CD4-positive, alpha-beta T cell (primary cell): ENCODE results near the gene GLIPR2. TPM values are rescaled to one million over a fixed set of nuclear protein-coding genes. Genes with fewer than 3 reads are reported as not detected.

Source experiments
- ATAC-seq: fragments of 200-7000 bp; cut with Tn5 transposase; one replicate; pipeline ENCODE4 v1.10.0; 2022; ENCODE audit warnings: mild to moderate bottlenecking; ENCODE audit not compliant: poor library complexity
- CTCF ChIA-PET: fragments of 350-600 bp; sonication (Branson Sonifier 250); formaldehyde crosslinking; loops from one replicate; lab custom pipeline; 2021; ENCODE audit warnings: antibody characterized with exemption, inconsistent platforms; lab: Charles Lee
- POLR2A ChIA-PET: fragments of 350-600 bp; sonication (Branson Sonifier 250); formaldehyde crosslinking; loops from one replicate; lab custom pipeline; 2021; ENCODE audit warnings: antibody characterized with exemption, inconsistent platforms; lab: Charles Lee
- DNase-seq, 14 experiments: peaks; one replicate each; pipeline ENCODE4 v3.0.0-alpha.2; 2013 to 2020; ENCODE audit warnings: mixed read lengths in 2 of 14
- H3K27ac ChIP-seq, 2 donors: one replicate each; pipeline versions ENCODE4 v1.5.1 to v1.7.0; 2013; ENCODE audit warnings: low read length in 2 of 2, low read depth in 1 of 2, mild to moderate bottlenecking in 1 of 2
- H3K27me3 ChIP-seq, 2 experiments: 1 replicate in 1 of 2; 2 replicates in 1 of 2; pipeline versions ENCODE4 v1.6.1 to v1.7.0; 2013; ENCODE audit warnings: low read length in 2 of 2, control low read depth in 1 of 2, mild to moderate bottlenecking in 1 of 2, moderate library complexity in 1 of 2; ENCODE audit not compliant: insufficient read depth in 2 of 2, control insufficient read depth in 1 of 2
- H3K36me3 ChIP-seq: one replicate; pipeline ENCODE4 v1.6.1; 2013; ENCODE audit warnings: low read length, control low read depth; ENCODE audit not compliant: insufficient read depth
- H3K4me1 ChIP-seq: one replicate; pipeline ENCODE4 v1.6.1; 2013; ENCODE audit warnings: low read length, control low read depth; ENCODE audit not compliant: insufficient read depth
- H3K4me3 ChIP-seq: one replicate; pipeline ENCODE4 v1.5.1; 2013; ENCODE audit warnings: mild to moderate bottlenecking, low read length, moderate library complexity
- H3K9me3 ChIP-seq, 2 experiments: 1 replicate in 1 of 2; 2 replicates in 1 of 2; pipeline versions ENCODE4 v1.6.1 to v1.7.0; 2013; ENCODE audit warnings: low read length in 2 of 2, mild to moderate bottlenecking in 2 of 2, control low read depth in 1 of 2, moderate library complexity in 1 of 2; ENCODE audit not compliant: control insufficient read depth in 1 of 2, insufficient read depth in 1 of 2
- H3K27ac Mint-ChIP-seq: one replicate; pipeline ENCODE4 v1.8.0; 2020; ENCODE audit warnings: mixed read lengths
- H3K27me3 Mint-ChIP-seq: one replicate; pipeline ENCODE4 v1.8.0; 2021; ENCODE audit warnings: mixed read lengths
- H3K36me3 Mint-ChIP-seq: one replicate; pipeline ENCODE4 v1.8.0; 2021; ENCODE audit warnings: low read depth, mixed read lengths
- H3K4me1 Mint-ChIP-seq: one replicate; pipeline ENCODE4 v1.8.0; 2021; ENCODE audit warnings: low read depth, mixed read lengths
- H3K4me3 Mint-ChIP-seq: one replicate; pipeline ENCODE4 v1.8.0; 2020; ENCODE audit warnings: mild to moderate bottlenecking, mixed read lengths
- H3K9me3 Mint-ChIP-seq: one replicate; pipeline ENCODE4 v1.8.0; 2020; ENCODE audit warnings: mixed read lengths
- intact Hi-C, 2 experiments: fragments of 100-400 bp; cut with DNase I in 1 of 2; cut with micrococcal nuclease in 1 of 2; formaldehyde crosslinking; loops; one replicate each; pipeline versions ENCODE4 v1.15.1 to v1.9.0; 2023 to 2025; cut with DNase I, micrococcal nuclease
- total RNA-seq, 174 experiments: library from RNA in 2 of 174; stranded (reverse) in 2 of 174; gene quantifications; one replicate each; pipeline ENCODE4 v1.2.3 and lab custom pipeline; 2021 to 2026
- TF ChIP-seq, protein P1 (sequence below): fragments of 200-600 bp; IDR thresholded peaks from one replicate; pipeline ENCODE4 v1.8.0; 2022; ENCODE audit warnings: antibody characterized with exemption, mild to moderate bottlenecking

The GLIPR2 gene
- total RNA-seq, 2 experiments from 2014 or later: 13.6 to 13.7 TPM

DNA sequence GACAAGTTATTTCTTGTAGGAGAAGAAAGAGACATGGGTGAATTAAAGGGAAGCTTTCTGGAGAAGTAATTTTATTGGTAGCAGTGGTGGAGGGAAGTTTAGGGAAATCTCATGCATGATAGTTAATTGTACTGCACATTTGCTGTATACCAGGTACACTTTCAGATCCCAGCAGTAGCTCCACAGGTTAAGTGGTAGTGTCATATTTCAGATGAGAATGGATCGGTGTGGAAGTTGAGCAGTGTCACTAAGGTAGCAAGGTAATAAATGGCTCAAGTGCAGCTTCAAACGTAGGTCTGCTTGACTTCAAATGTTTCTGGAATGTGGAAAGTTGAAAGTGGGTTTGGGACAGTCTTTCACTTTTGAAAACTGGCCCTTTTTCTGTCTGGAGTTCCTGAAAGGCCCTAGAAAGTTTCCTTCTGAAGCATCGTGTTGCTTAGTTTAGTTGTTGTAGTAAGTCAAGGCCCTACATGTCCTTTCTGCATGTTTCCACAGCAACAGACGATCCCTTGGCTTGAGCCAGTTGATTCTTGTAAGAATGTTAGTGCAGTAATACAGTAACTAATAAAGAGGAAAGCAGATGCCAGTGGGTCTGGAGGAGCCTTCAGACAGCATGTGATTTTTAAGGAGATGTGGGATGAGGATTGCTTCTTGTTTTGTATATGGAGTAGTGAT is 57.9 kb downstream of the GLIPR2 start:
- ChIA-PET POLR2A (interaction anchor here (1.1 to 1.2 kb wide), 2 partner anchors 8 to 64 kb away, joined by 3 to 4 read pairs; partner anchors contain the start of gene GNE), CTCF (no interaction called here)
- TF ChIP-seq, protein P1, sequence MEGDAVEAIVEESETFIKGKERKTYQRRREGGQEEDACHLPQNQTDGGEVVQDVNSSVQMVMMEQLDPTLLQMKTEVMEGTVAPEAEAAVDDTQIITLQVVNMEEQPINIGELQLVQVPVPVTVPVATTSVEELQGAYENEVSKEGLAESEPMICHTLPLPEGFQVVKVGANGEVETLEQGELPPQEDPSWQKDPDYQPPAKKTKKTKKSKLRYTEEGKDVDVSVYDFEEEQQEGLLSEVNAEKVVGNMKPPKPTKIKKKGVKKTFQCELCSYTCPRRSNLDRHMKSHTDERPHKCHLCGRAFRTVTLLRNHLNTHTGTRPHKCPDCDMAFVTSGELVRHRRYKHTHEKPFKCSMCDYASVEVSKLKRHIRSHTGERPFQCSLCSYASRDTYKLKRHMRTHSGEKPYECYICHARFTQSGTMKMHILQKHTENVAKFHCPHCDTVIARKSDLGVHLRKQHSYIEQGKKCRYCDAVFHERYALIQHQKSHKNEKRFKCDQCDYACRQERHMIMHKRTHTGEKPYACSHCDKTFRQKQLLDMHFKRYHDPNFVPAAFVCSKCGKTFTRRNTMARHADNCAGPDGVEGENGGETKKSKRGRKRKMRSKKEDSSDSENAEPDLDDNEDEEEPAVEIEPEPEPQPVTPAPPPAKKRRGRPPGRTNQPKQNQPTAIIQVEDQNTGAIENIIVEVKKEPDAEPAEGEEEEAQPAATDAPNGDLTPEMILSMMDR: no peak
- intact Hi-C loops: loop anchor here in 1 of 2 experiments (5.0 kb wide), 2 partner anchors 63 to 378 kb away; partner anchors contain the start of genes GNE and MELK
- H3K36me3 Mint-ChIP-seq: peaks cover 48% of the 10 kb centered on the region
- DNase-seq (no peak), ATAC-seq (no peak)
- H3K4me3 Mint-ChIP-seq: no peak overlapping the region
- Histone ChIP-seq H3K27me3 (no peaks in the 10 kb centered on the region), H3K36me3 (peaks cover 31% of the 10 kb centered on the region), H3K4me1 (peaks cover 41% of the 10 kb centered on the region), H3K27ac (no peak overlapping the region), H3K9me3 (no peaks in the 10 kb centered on the region), H3K4me3 (no peak overlapping the region)
- no peaks in the 10 kb centered on the region for H3K9me3 Mint-ChIP-seq
- H3K27me3 Mint-ChIP-seq: no peaks in the 10 kb centered on the region
- H3K27ac Mint-ChIP-seq: peak overlapping the region; percentile 54
- peaks cover 54% of the 10 kb centered on the region for H3K4me1 Mint-ChIP-seq

DNA sequence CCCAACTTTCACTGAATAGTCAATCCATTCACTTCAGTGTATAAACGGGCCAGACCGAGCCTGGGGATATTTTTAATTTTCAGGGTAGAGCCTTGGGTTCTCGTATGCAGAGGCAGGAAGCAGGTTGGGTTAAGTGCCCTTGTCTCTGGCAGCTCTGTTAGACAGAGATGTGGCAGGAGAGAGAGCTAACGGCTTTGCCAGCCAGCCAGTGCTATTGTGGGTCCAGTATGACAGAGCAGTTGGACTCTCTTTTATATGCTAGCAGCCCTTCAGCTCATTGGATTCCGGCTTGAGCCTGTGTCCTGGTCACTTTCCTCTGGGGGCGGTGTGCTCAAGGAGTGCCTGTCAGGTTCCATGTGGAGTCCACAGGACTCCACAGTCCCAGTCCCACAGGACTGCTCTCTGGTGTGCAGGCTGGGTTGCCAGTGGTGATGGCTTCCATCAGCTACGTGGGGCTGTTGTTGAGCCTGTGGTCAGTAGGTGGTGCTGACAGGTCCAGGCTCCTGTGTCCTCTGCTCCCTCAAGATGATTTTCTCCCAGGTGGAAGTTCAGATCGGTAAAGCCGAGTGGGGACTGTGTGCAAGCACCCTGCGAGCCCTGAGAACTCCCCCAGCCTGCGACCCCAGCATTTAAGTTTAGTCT is 68.5 kb downstream of the GLIPR2 start:
- ChIA-PET CTCF (no interaction called here), POLR2A (interaction anchor here (1.3 kb wide), 1 partner anchor 14 kb away, joined by 4 read pairs; the partner anchor contains the start of gene CLTA)
- Mint-ChIP-seq H3K4me1 (peaks cover 44% of the 10 kb centered on the region), H3K4me3 (no peak overlapping the region), H3K27me3 (no peaks in the 10 kb centered on the region), H3K9me3 (no peaks in the 10 kb centered on the region), H3K27ac (no peak overlapping the region), H3K36me3 (peaks cover 100% of the 10 kb centered on the region)
- ATAC-seq (no peak), DNase-seq (no peak)
- intact Hi-C loops: no loop called here
- TF ChIP-seq, protein P1: no peak
- Histone ChIP-seq H3K36me3 (peaks cover 95% of the 10 kb centered on the region), H3K27ac (no peak overlapping the region), H3K4me3 (no peak overlapping the region), H3K9me3 (no peaks in the 10 kb centered on the region), H3K27me3 (no peaks in the 10 kb centered on the region), H3K4me1 (peaks cover 27% of the 10 kb centered on the region)

DNA sequence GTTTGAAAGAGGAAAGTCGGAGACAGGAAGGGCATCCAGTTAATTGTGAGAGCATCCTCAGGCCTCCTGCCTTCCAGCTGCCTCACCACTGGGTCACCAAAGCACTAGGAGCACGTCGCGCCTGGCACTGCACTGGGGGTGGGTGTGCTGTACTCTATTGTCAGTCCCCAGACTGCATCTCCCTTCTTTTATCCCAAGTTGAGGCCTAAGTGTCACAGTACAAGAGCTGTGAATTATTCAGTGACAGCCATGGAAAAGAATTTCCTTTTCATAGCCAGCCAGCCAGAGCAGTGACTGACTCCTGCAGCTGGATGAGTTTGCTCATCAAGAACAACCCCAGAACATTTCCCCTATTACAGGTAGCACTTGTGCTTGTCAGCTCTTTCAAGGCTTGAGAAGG is 70.5 kb downstream of the GLIPR2 start:
- POLR2A ChIA-PET: no interaction called here
- ATAC-seq: no peak
- H3K9me3 ChIP-seq: no peaks in the 10 kb centered on the region
- peaks cover 95% of the 10 kb centered on the region for H3K36me3 ChIP-seq
- no peaks in the 10 kb centered on the region for H3K27me3 ChIP-seq
- Mint-ChIP-seq H3K4me1 (peaks cover 56% of the 10 kb centered on the region), H3K9me3 (no peaks in the 10 kb centered on the region), H3K36me3 (peaks cover 100% of the 10 kb centered on the region), H3K27ac (peak overlapping the region; percentile 72), H3K27me3 (no peaks in the 10 kb centered on the region), H3K4me3 (no peak overlapping the region)
- intact Hi-C loops: no loop called here
- peaks cover 35% of the 10 kb centered on the region for H3K4me1 ChIP-seq
- H3K4me3 ChIP-seq: no peak overlapping the region
- DNase-seq: no peak
- CTCF ChIA-PET: no interaction called here
- TF ChIP-seq, protein P1: no peak
- peak overlapping the region in 1 of 2 donors; percentile 11 for H3K27ac ChIP-seq
